Erythroblast (primary cell): Measurements from ENCODE around the gene CRB2.

Source experiments
- GATA1 ChIP-seq: IDR thresholded peaks from 2 replicates; pipeline ENCODE4 v1.6.1; 2011; ENCODE audit warnings: low read depth, mild to moderate bottlenecking, control low read depth, low read length, moderate library complexity
- POLR2A ChIP-seq: IDR thresholded peaks from 2 replicates; pipeline ENCODE4 v1.6.1; 2011; ENCODE audit warnings: mild to moderate bottlenecking, low read length

DNA sequence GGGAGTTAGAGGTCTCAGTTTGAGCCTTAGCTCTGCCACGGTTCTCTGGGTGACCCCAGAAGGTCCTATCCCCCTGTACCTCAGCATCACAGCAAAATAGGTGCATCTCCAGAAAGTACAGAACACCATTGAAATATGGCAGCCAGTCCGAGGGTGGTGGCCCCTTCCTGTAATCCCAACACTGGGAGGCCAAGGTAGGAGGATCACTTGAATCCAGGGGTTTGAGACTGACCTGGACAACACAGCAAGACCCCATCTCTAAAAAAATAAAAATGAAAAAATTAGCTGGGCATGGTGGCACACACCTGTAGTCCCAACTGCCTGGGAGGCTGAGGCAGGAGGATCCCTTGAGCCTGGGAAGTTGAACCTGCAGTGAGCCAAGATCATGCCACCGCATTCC, 7.0 kb upstream of the CRB2 start:
- TF ChIP-seq POLR2A = no peak
- no peak for TF ChIP-seq GATA1
